K562 (cell line): ENCODE results near the gene DNAJB6.
"Not testable (repeated sequence)": the region's sequence is repeated elsewhere in the genome, so short reads cannot be mapped to it uniquely, and the experiment has no call there.

Experiments used
- ATF1 ChIP-seq, 2 experiments: fragments of 450-650 bp in 1 of 2; IDR thresholded peaks; 2 replicates each; pipeline ENCODE4 v1.6.1; 2016; ENCODE audit warnings: missing compliant biosample characterization in 1 of 2, missing genetic modification characterization in 1 of 2
- BRF1 ChIP-seq: IDR thresholded peaks from 3 replicates; pipeline ENCODE4 v1.6.1; 2011; ENCODE audit warnings: borderline replicate concordance, mild to moderate bottlenecking; ENCODE audit not compliant: insufficient read length; ENCODE audit errors: extremely low read depth
- ERF ChIP-seq: fragments of 450-650 bp; formaldehyde crosslinking; IDR thresholded peaks from 2 replicates; pipeline ENCODE4 v1.4.0; 2020; ENCODE audit warnings: mild to moderate bottlenecking, mixed read lengths
- GABPA ChIP-seq: fragments of 200-800 bp; sonication (Bioruptor generic); conservative IDR thresholded peaks from 2 replicates; pipeline ENCODE4 v1.6.1; 2016; ENCODE audit warnings: low read depth, missing genetic modification characterization, missing compliant biosample characterization
- RFX5 ChIP-seq: IDR thresholded peaks from 2 replicates; pipeline ENCODE4 v1.6.1; 2011; ENCODE audit warnings: low read depth, mild to moderate bottlenecking, improper control_type of control experiment, low read length
- RNF2 ChIP-seq: sonication (generic); IDR thresholded peaks from 2 replicates; pipeline ENCODE4 v1.6.1; 2016
- ZKSCAN8 ChIP-seq: fragments of 200-800 bp; sonication (Bioruptor generic); IDR thresholded peaks from 2 replicates; pipeline ENCODE4 v1.6.1; 2016; ENCODE audit warnings: missing genetic modification characterization, missing compliant biosample characterization
- TF ChIP-seq, protein P1 (sequence below): fragments of 450-650 bp; formaldehyde crosslinking; IDR thresholded peaks from 2 replicates; pipeline ENCODE4 v1.4.0; 2022; ENCODE audit warnings: missing genetic modification characterization

DNA sequence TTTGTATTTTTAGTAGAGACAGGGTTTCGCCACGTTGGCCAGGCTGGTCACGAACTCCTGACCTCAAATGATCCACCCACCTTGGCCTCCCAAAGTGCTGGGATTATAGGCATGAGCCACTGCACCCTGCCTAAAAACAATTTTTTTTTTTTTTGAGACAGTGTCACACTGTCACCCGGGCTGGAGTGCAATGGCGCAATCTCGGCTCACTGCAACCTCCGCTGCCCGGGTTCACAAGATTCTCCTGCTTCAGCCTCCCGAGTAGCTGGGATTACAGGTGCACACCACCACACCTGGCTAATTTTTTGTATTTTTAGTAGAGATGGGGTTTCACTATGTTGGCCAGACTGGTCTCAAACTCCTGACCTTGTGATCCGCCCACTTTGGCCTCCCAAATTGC is 6.2 kb upstream of the DNAJB6 start:
- not testable (repeated sequence) for TF ChIP-seq ATF1 (CRISPR knock-in tag; IDR thresholded peaks at IDR 0.05); ATF1 (tag; IDR thresholded peaks at IDR 0.05); BRF1; ZKSCAN8 (CRISPR knock-in tag); RNF2; ERF (CRISPR knock-in tag); RFX5; GABPA
- TF ChIP-seq, protein P1, sequence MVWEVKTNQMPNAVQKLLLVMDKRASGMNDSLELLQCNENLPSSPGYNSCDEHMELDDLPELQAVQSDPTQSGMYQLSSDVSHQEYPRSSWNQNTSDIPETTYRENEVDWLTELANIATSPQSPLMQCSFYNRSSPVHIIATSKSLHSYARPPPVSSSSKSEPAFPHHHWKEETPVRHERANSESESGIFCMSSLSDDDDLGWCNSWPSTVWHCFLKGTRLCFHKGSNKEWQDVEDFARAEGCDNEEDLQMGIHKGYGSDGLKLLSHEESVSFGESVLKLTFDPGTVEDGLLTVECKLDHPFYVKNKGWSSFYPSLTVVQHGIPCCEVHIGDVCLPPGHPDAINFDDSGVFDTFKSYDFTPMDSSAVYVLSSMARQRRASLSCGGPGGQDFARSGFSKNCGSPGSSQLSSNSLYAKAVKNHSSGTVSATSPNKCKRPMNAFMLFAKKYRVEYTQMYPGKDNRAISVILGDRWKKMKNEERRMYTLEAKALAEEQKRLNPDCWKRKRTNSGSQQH (CRISPR knock-in tag), result not testable (repeated sequence)
